Measurements from ENCODE around the gene RASGEF1C.

Gene RASGEF1C

GRCh38 chr5:180213657-180214207 lies 4.7 kb upstream of the RASGEF1C start:
- DNase-seq (ENCODE audit: low read depth in 1 of 2, low spot score in 1 of 2): no peak
- H3K27ac ChIP-seq (replicated peaks): no peak overlapping the region
- H3K4me3 ChIP-seq (replicated peaks; ENCODE audit: insufficient read depth, low read length): no peak overlapping the region
- TF ChIP-seq POLR2AphosphoS5 (IDR thresholded peaks at IDR 0.05; ENCODE audit: low read depth) (no peak), REST (IDR thresholded peaks at IDR 0.05; ENCODE audit: insufficient replicate concordance, low read depth) (no peak), CTCF (IDR thresholded peaks at IDR 0.05; ENCODE audit: insufficient read depth, low read length) (no peak), SPI1 (IDR thresholded peaks at IDR 0.05; ENCODE audit: borderline replicate concordance, low read depth) (no peak), GABPA (IDR thresholded peaks at IDR 0.05; ENCODE audit: low read depth) (no peak)
- no peaks in the 10 kb centered on the region for H3K27me3 ChIP-seq (ENCODE audit: insufficient read depth, poor library complexity, severe bottlenecking)

- no peak overlapping the region for H3K27ac ChIP-seq (replicated peaks)
These were observed 4.2 kb upstream of the RASGEF1C start for GRCh38 chr5:180213256-180213600.

More at GRCh38 chr5:180213256-180213600, 4.2 kb upstream of the RASGEF1C start:
- no peak for DNase-seq (ENCODE audit: low read depth in 1 of 2, low spot score in 1 of 2)
- TF ChIP-seq POLR2AphosphoS5 (IDR thresholded peaks at IDR 0.05; ENCODE audit: low read depth) (no peak), SPI1 (IDR thresholded peaks at IDR 0.05; ENCODE audit: borderline replicate concordance, low read depth) (no peak), CTCF (IDR thresholded peaks at IDR 0.05; ENCODE audit: insufficient read depth, low read length) (no peak), GABPA (IDR thresholded peaks at IDR 0.05; ENCODE audit: low read depth) (no peak), REST (IDR thresholded peaks at IDR 0.05; ENCODE audit: insufficient replicate concordance, low read depth) (no peak)
- peaks cover 3% of the 10 kb centered on the region for H3K27me3 ChIP-seq (ENCODE audit: insufficient read depth, poor library complexity, severe bottlenecking)
- H3K4me3 ChIP-seq (replicated peaks; ENCODE audit: insufficient read depth, low read length): no peak overlapping the region

Measured in HL-60 (cell line).